Measurements from ENCODE around the gene CEBPB.

CEBPB gene

GRCh38 chr20:50229156-50229607 lies 38.6 kb downstream of the CEBPB start:
- no peak for DNase-seq (ENCODE audit: low read depth)

- DNase-seq (ENCODE audit: low read depth) = no peak
Observed at GRCh38 chr20:50230184-50230583, 39.6 kb downstream of the CEBPB start.

- DNase-seq (ENCODE audit: low read depth) = no peak
Observed at GRCh38 chr20:50230871-50231560, 40.4 kb downstream of the CEBPB start.

- DNase-seq (ENCODE audit: low read depth) = no peak
Observed at GRCh38 chr20:50231854-50232253, 41.2 kb downstream of the CEBPB start.

GRCh38 chr20:50232651-50233324 lies 42.2 kb downstream of the CEBPB start:
- DNase-seq (ENCODE audit: low read depth) = no peak

GRCh38 chr20:50233325-50234212 lies 42.9 kb downstream of the CEBPB start:
- DNase-seq (ENCODE audit: low read depth) = no peak

- no peak for DNase-seq (ENCODE audit: low read depth)
Observed at GRCh38 chr20:50234288-50234687, 43.7 kb downstream of the CEBPB start.

- DNase-seq (ENCODE audit: low read depth) = no peak
Observed at GRCh38 chr20:50237349-50237748, 46.7 kb downstream of the CEBPB start.

GRCh38 chr20:50238081-50238800 lies 47.6 kb downstream of the CEBPB start:
- DNase-seq (ENCODE audit: low read depth) = no peak

- no peak for DNase-seq (ENCODE audit: low read depth)
Observed at GRCh38 chr20:50240092-50240491, 49.5 kb downstream of the CEBPB start.

- DNase-seq (ENCODE audit: low read depth) = no peak
Observed at GRCh38 chr20:50242178-50242514, 51.5 kb downstream of the CEBPB start.

All from stimulated activated CD4-positive, alpha-beta T cell treated with anti-CD3 and anti-CD28 coated beads, Interleukin-2, amount 100 ng/mL, for 4 hours (primary cell).